Liver (tissue), 3 donors: ENCODE results near the gene TEX29.

Experiments
- EGR1 ChIP-seq, 2 donors: IDR thresholded peaks; 2 replicates each; pipeline ENCODE4 v1.6.1; 2016 to 2018; ENCODE audit warnings: antibody characterized with exemption in 2 of 2, low read depth in 2 of 2
- FOXA1 ChIP-seq: IDR thresholded peaks from 2 replicates; pipeline ENCODE4 v1.6.1; 2016; ENCODE audit warnings: antibody characterized with exemption
- GABPA ChIP-seq, 2 donors: IDR thresholded peaks in 1 of 2; conservative IDR thresholded peaks in 1 of 2; 2 replicates each; pipeline ENCODE4 v1.6.1; 2016; ENCODE audit warnings: antibody characterized with exemption in 2 of 2, mild to moderate bottlenecking in 1 of 2, moderate library complexity in 1 of 2
- NR2F2 ChIP-seq: IDR thresholded peaks from 2 replicates; pipeline ENCODE4 v1.6.1; 2016; ENCODE audit warnings: antibody characterized with exemption
- RAD21 ChIP-seq, 2 donors: IDR thresholded peaks; 2 replicates each; pipeline ENCODE4 v1.6.1; 2016; ENCODE audit warnings: antibody characterized with exemption in 2 of 2, mild to moderate bottlenecking in 2 of 2
- RXRA ChIP-seq, 2 donors: IDR thresholded peaks; 2 replicates each; pipeline ENCODE4 v1.6.1; 2017 to 2018; ENCODE audit warnings: antibody characterized with exemption in 2 of 2, mild to moderate bottlenecking in 1 of 2
- SP1 ChIP-seq: IDR thresholded peaks from 2 replicates; pipeline ENCODE4 v1.6.1; 2018; ENCODE audit warnings: antibody characterized with exemption, mild to moderate bottlenecking
- TAF1 ChIP-seq: conservative IDR thresholded peaks from 2 replicates; pipeline ENCODE4 v1.6.1; 2016; ENCODE audit warnings: antibody characterized with exemption, mild to moderate bottlenecking
- YY1 ChIP-seq: IDR thresholded peaks from 2 replicates; pipeline ENCODE4 v1.6.1; 2016; ENCODE audit warnings: antibody characterized with exemption, mild to moderate bottlenecking
- TF ChIP-seq, protein P1 (sequence below): fragments of 150-350 bp; IDR thresholded peaks from 2 replicates; pipeline ENCODE4 v1.5.1; 2017; ENCODE audit warnings: improper control_type of control experiment, low read depth, low read length; ENCODE audit not compliant: missing input control
- TF ChIP-seq, protein P2 (sequence below): IDR thresholded peaks from 2 replicates; pipeline ENCODE4 v1.6.1; 2016; ENCODE audit warnings: antibody characterized with exemption
- TF ChIP-seq, protein P3 (sequence below): IDR thresholded peaks from 2 replicates; pipeline ENCODE4 v1.6.1; 2016; ENCODE audit warnings: antibody characterized with exemption
- TF ChIP-seq, protein P4 (sequence below): IDR thresholded peaks from 2 replicates; pipeline ENCODE4 v1.6.1; 2016; ENCODE audit warnings: antibody characterized with exemption
- TF ChIP-seq, protein P5 (sequence below): IDR thresholded peaks from 2 replicates; pipeline ENCODE4 v1.6.1; 2016; ENCODE audit warnings: antibody characterized with exemption, mild to moderate bottlenecking
- donor health status: healthy.
- donor health status: healthy.

DNA sequence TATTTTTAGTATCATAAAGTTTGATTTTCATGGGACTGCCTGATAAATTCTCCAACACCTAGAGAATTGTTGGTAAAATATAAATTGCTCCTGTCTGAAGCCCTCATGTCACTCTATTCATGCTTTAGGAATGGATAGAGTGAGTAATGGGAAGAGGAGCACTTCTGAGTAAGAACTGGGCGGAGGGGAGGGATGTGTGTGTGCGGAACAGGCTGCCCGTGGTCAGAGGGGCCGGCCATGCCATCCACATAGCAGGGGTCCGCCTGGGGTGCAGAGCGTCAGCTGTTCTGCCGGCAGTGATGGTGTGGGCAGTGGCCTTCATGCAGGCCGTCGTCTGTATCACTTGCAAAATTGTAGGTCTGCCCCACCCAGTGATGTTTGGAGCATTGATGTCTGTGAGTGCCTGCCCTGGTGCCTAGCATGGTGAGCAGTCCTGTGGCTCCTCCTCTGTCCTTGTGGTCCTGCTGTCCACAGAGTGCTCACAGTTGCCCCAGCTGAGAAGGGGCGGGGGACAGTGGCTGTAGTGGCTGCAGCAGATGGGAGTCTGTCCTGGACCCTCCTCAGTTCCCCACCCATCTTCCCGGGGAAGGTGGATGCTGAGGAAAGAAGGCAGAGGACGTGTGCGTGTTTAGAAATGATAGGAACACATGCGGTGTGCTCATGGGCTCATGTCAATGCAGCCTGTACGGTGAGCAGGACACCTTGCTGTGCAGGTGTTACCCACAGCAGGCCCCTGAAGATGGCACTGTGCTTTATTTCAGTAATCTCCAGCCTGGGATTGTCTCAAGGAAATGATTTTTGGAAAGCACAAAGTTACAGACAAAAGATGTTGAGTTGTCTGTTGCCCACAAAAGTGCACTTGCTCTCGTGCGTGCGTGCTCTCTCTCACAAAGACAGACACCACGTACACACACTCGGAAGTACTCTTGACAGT is 49.4 kb upstream of the TEX29 start:
- TF ChIP-seq, protein P1, sequence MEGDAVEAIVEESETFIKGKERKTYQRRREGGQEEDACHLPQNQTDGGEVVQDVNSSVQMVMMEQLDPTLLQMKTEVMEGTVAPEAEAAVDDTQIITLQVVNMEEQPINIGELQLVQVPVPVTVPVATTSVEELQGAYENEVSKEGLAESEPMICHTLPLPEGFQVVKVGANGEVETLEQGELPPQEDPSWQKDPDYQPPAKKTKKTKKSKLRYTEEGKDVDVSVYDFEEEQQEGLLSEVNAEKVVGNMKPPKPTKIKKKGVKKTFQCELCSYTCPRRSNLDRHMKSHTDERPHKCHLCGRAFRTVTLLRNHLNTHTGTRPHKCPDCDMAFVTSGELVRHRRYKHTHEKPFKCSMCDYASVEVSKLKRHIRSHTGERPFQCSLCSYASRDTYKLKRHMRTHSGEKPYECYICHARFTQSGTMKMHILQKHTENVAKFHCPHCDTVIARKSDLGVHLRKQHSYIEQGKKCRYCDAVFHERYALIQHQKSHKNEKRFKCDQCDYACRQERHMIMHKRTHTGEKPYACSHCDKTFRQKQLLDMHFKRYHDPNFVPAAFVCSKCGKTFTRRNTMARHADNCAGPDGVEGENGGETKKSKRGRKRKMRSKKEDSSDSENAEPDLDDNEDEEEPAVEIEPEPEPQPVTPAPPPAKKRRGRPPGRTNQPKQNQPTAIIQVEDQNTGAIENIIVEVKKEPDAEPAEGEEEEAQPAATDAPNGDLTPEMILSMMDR, result no peak
- TF ChIP-seq, protein P2, sequence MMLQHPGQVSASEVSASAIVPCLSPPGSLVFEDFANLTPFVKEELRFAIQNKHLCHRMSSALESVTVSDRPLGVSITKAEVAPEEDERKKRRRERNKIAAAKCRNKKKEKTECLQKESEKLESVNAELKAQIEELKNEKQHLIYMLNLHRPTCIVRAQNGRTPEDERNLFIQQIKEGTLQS, result no peak
- TF ChIP-seq GABPA (IDR thresholded peaks at IDR 0.05 in 1 of 2, conservative IDR thresholded peaks at IDR 0.05 in 1 of 2) (no peak), TAF1 (no peak), NR2F2 (no peak), YY1 (no peak), RXRA (IDR thresholded peaks at IDR 0.05) (no peak), SP1 (no peak), EGR1 (IDR thresholded peaks at IDR 0.05; ENCODE audit: low read depth in 2 of 2) (no peak), RAD21 (IDR thresholded peaks at IDR 0.05) (no peak), FOXA1 (no peak)
- TF ChIP-seq, protein P3, sequence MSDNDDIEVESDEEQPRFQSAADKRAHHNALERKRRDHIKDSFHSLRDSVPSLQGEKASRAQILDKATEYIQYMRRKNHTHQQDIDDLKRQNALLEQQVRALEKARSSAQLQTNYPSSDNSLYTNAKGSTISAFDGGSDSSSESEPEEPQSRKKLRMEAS, result no peak
- TF ChIP-seq, protein P4, sequence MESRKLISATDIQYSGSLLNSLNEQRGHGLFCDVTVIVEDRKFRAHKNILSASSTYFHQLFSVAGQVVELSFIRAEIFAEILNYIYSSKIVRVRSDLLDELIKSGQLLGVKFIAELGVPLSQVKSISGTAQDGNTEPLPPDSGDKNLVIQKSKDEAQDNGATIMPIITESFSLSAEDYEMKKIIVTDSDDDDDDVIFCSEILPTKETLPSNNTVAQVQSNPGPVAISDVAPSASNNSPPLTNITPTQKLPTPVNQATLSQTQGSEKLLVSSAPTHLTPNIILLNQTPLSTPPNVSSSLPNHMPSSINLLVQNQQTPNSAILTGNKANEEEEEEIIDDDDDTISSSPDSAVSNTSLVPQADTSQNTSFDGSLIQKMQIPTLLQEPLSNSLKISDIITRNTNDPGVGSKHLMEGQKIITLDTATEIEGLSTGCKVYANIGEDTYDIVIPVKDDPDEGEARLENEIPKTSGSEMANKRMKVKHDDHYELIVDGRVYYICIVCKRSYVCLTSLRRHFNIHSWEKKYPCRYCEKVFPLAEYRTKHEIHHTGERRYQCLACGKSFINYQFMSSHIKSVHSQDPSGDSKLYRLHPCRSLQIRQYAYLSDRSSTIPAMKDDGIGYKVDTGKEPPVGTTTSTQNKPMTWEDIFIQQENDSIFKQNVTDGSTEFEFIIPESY, result no peak
- TF ChIP-seq, protein P5, sequence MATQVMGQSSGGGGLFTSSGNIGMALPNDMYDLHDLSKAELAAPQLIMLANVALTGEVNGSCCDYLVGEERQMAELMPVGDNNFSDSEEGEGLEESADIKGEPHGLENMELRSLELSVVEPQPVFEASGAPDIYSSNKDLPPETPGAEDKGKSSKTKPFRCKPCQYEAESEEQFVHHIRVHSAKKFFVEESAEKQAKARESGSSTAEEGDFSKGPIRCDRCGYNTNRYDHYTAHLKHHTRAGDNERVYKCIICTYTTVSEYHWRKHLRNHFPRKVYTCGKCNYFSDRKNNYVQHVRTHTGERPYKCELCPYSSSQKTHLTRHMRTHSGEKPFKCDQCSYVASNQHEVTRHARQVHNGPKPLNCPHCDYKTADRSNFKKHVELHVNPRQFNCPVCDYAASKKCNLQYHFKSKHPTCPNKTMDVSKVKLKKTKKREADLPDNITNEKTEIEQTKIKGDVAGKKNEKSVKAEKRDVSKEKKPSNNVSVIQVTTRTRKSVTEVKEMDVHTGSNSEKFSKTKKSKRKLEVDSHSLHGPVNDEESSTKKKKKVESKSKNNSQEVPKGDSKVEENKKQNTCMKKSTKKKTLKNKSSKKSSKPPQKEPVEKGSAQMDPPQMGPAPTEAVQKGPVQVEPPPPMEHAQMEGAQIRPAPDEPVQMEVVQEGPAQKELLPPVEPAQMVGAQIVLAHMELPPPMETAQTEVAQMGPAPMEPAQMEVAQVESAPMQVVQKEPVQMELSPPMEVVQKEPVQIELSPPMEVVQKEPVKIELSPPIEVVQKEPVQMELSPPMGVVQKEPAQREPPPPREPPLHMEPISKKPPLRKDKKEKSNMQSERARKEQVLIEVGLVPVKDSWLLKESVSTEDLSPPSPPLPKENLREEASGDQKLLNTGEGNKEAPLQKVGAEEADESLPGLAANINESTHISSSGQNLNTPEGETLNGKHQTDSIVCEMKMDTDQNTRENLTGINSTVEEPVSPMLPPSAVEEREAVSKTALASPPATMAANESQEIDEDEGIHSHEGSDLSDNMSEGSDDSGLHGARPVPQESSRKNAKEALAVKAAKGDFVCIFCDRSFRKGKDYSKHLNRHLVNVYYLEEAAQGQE, result no peak
